H1 (cell line): ENCODE data around the gene ZBTB37. TPM values are rescaled to one million over a fixed set of nuclear protein-coding genes. Genes with fewer than 3 reads are reported as not detected.

Experiments used
- CTCF ChIA-PET: fragments of 300-600 bp; sonication (Branson Sonifier 250); formaldehyde crosslinking; loops from one replicate; lab custom pipeline; 2021; ENCODE audit not compliant: partially characterized antibody; lab: Charles Lee
- POLR2A ChIA-PET: fragments of 300-600 bp; sonication (Branson Sonifier 250); formaldehyde crosslinking; loops from one replicate; lab custom pipeline; 2021; ENCODE audit warnings: inconsistent platforms; ENCODE audit not compliant: partially characterized antibody; lab: Charles Lee
- DNase-seq, 2 experiments: peaks; one replicate each; pipeline versions ENCODE4 v3.0.0 to v3.0.0-alpha.2; 2010 to 2022; ENCODE audit warnings: low spot score in 2 of 2, low read depth in 1 of 2, mixed read lengths in 1 of 2
- FAIRE-seq: peaks from 2 replicates; lab custom pipeline; 2011; peaks lifted over from hg19 to GRCh38; lab: Jason Lieb, UNC
- H2AFZ ChIP-seq: 2 replicates; pipeline ENCODE4 v1.8.1; 2012; ENCODE audit warnings: low read length, inconsistent platforms
- H2AK5ac ChIP-seq: 2 replicates; pipeline ENCODE4 v1.6.1; 2013; ENCODE audit warnings: low read depth, low read length
- H2BK120ac ChIP-seq: replicated peaks from 2 replicates; pipeline ENCODE3; 2013; ENCODE audit warnings: low read depth, low read length, inconsistent platforms
- H2BK12ac ChIP-seq: 2 replicates; pipeline ENCODE4 v1.6.1; 2013; ENCODE audit warnings: low read depth, low read length
- H2BK15ac ChIP-seq: 2 replicates; pipeline ENCODE4 v1.6.1; 2013; ENCODE audit warnings: low read length
- H2BK20ac ChIP-seq: 2 replicates; pipeline ENCODE4 v1.6.1; 2013; ENCODE audit warnings: low read length
- H2BK5ac ChIP-seq: 2 replicates; pipeline ENCODE4 v1.6.1; 2013; ENCODE audit warnings: low read depth, low read length
- H3K14ac ChIP-seq: 2 replicates; pipeline ENCODE4 v1.6.1; 2013; ENCODE audit warnings: inconsistent platforms; ENCODE audit not compliant: insufficient read length
- H3K18ac ChIP-seq: 2 replicates; pipeline ENCODE4 v1.6.1; 2013; ENCODE audit warnings: low read length; ENCODE audit errors: extremely low read depth
- H3K23ac ChIP-seq: 2 replicates; pipeline ENCODE4 v1.6.1; 2013; ENCODE audit warnings: inconsistent platforms; ENCODE audit not compliant: insufficient read length
- H3K23me2 ChIP-seq: 2 replicates; pipeline ENCODE4 v1.6.1; 2013; ENCODE audit warnings: low read depth, low read length
- H3K27ac ChIP-seq: 2 replicates; pipeline ENCODE4 v1.6.1; 2011; ENCODE audit warnings: low read depth, low read length, inconsistent platforms
- H3K27me3 ChIP-seq, 4 experiments: replicated peaks in 1 of 4; 1 replicate in 1 of 4; 2 replicates in 3 of 4; pipeline versions ENCODE4 v1.6.1 to v1.8.1; 2011 to 2013; ENCODE audit warnings: low read length in 3 of 4, mild to moderate bottlenecking in 3 of 4, inconsistent platforms in 2 of 4, mixed read lengths in 2 of 4, moderate library complexity in 1 of 4; ENCODE audit not compliant: control insufficient read depth in 3 of 4, insufficient read depth in 3 of 4; ENCODE audit errors: extremely low read depth in 1 of 4
- H3K36me3 ChIP-seq, 4 experiments: 2 replicates each; pipeline versions ENCODE4 v1.6.1 to v1.8.1; 2011 to 2013; ENCODE audit warnings: mild to moderate bottlenecking in 4 of 4, low read length in 3 of 4, moderate library complexity in 2 of 4, control low read depth in 1 of 4, inconsistent platforms in 1 of 4; ENCODE audit not compliant: insufficient read depth in 4 of 4, control insufficient read depth in 2 of 4
- H3K4ac ChIP-seq: replicated peaks from 2 replicates; pipeline ENCODE3; 2013; ENCODE audit warnings: low read length, low read depth, mixed read lengths, inconsistent platforms; ENCODE audit not compliant: insufficient read length
- H3K4me1 ChIP-seq, 4 experiments: replicated peaks in 1 of 4; 1 replicate in 1 of 4; 2 replicates in 3 of 4; pipeline versions ENCODE4 v1.6.1 to v1.8.1; 2011 to 2013; ENCODE audit warnings: low read length in 3 of 4, inconsistent platforms in 2 of 4, mixed read lengths in 1 of 4; ENCODE audit not compliant: insufficient read depth in 4 of 4, control insufficient read depth in 3 of 4
- H3K4me2 ChIP-seq, 2 experiments: 2 replicates each; pipeline versions ENCODE4 v1.6.1 to v1.8.1; 2011 to 2013; ENCODE audit warnings: low read depth in 2 of 2, low read length in 2 of 2, control low read depth in 1 of 2, inconsistent platforms in 1 of 2, mild to moderate bottlenecking in 1 of 2; ENCODE audit not compliant: insufficient read depth in 1 of 2
- H3K4me3 ChIP-seq, 4 experiments: fragments of 200-600, 300-600 bp in 1 of 4; sonication (generic), shearing (Covaris generic), sonication (Bioruptor Twin) in 1 of 4; 2 replicates each; pipeline versions ENCODE4 v1.5.1 to v1.8.1; 2011 to 2016; ENCODE audit warnings: low read length in 4 of 4, low read depth in 3 of 4, control low read depth in 2 of 4, inconsistent platforms in 2 of 4, mild to moderate bottlenecking in 2 of 4, mixed read lengths in 1 of 4, moderate library complexity in 1 of 4; ENCODE audit not compliant: insufficient read depth in 2 of 4; ENCODE audit errors: extremely low read depth in 1 of 4
- H3K56ac ChIP-seq: replicated peaks from 2 replicates; pipeline ENCODE3; 2013; ENCODE audit warnings: low read depth, mild to moderate bottlenecking, mixed read lengths, low read length, inconsistent platforms; ENCODE audit not compliant: insufficient read length
- H3K79me1 ChIP-seq: 2 replicates; pipeline ENCODE4 v1.6.1; 2013; ENCODE audit warnings: low read depth, low read length, control low read depth
- H3K79me2 ChIP-seq, 2 experiments: 2 replicates each; pipeline versions ENCODE4 v1.6.1 to v1.8.1; 2012 to 2013; ENCODE audit warnings: low read length in 2 of 2, mild to moderate bottlenecking in 2 of 2, inconsistent platforms in 1 of 2; ENCODE audit not compliant: insufficient read depth in 2 of 2, control insufficient read depth in 1 of 2
- H3K9ac ChIP-seq, 4 experiments: replicated peaks in 1 of 4; 1 replicate in 1 of 4; 2 replicates in 3 of 4; pipeline versions ENCODE4 v1.6.1 to v1.8.1; 2011 to 2013; ENCODE audit warnings: low read depth in 3 of 4, low read length in 3 of 4, control low read depth in 2 of 4, mild to moderate bottlenecking in 2 of 4, moderate library complexity in 2 of 4, inconsistent platforms in 1 of 4; ENCODE audit errors: extremely low read depth in 1 of 4
- H3K9me3 ChIP-seq, 2 experiments: 2 replicates each; pipeline versions ENCODE4 v1.6.1 to v1.8.1; 2012 to 2013; ENCODE audit warnings: mild to moderate bottlenecking in 2 of 2, moderate library complexity in 2 of 2, control low read depth in 1 of 2, inconsistent platforms in 1 of 2, low read depth in 1 of 2, low read length in 1 of 2, mixed read lengths in 1 of 2; ENCODE audit not compliant: insufficient read depth in 2 of 2
- H4K20me1 ChIP-seq, 2 experiments: replicated peaks in 1 of 2; 2 replicates each; pipeline versions ENCODE3 to v1.8.1; 2011 to 2013; ENCODE audit warnings: inconsistent platforms in 2 of 2, low read length in 2 of 2, mild to moderate bottlenecking in 1 of 2; ENCODE audit not compliant: insufficient read depth in 2 of 2, control insufficient read depth in 1 of 2
- H4K5ac ChIP-seq: 2 replicates; pipeline ENCODE4 v1.6.1; 2013; ENCODE audit warnings: low read length, low read depth, mixed read lengths, inconsistent platforms; ENCODE audit not compliant: insufficient read length
- H4K8ac ChIP-seq: 2 replicates; pipeline ENCODE4 v1.8.0; 2013; ENCODE audit warnings: mild to moderate bottlenecking, moderate library complexity, low read length, inconsistent platforms; ENCODE audit not compliant: insufficient read depth; ENCODE audit errors: extremely low read depth
- H4K91ac ChIP-seq: replicated peaks from 2 replicates; pipeline ENCODE3; 2013; ENCODE audit warnings: low read length, mixed read lengths, inconsistent platforms; ENCODE audit not compliant: insufficient read length
- CREB1 ChIP-seq: IDR thresholded peaks from 2 replicates; pipeline ENCODE4 v1.6.1; 2012; ENCODE audit warnings: inconsistent platforms
- JUN ChIP-seq: IDR thresholded peaks from 2 replicates; pipeline ENCODE4 v1.6.1; 2011; ENCODE audit warnings: low read depth, mild to moderate bottlenecking, improper control_type of control experiment, low read length
- WGBS, 2 experiments: shearing (Covaris generic) in 1 of 2; methylation state at CpG; one replicate each; pipeline versions ENCODE4 v1.1.6 to v1.1.7; 2013 to 2015; ENCODE audit warnings: low lambda C conversion rate in 2 of 2, mixed read lengths in 2 of 2, inconsistent platforms in 1 of 2, low coverage in 1 of 2, missing lambda C conversion rate in 1 of 2; ENCODE audit not compliant: insufficient replicate concordance in 2 of 2, insufficient coverage in 1 of 2, insufficient read length in 1 of 2; ENCODE audit errors: extremely low coverage in 1 of 2, missing lambda C conversion rate in 1 of 2; 5-methylcytosine and 5-hydroxymethylcytosine counted together
- polyA plus RNA-seq, 7 experiments: library from polyadenylated mRNA; depleted of rRNA in 3 of 7; stranded (reverse) in 5 of 7; unstranded in 2 of 7; fragments of >200 nt in 5 of 7; fragments of 200-250 nt in 2 of 7; gene quantifications; 1 replicate in 5 of 7; 2 replicates in 1 of 7; 4 replicates in 1 of 7; pipeline versions ENCODE4 v1.2.1 to v1.2.3, GENCODE V29; 2011 to 2013; ENCODE audit warnings: missing spikeins in 2 of 7, mixed read lengths in 2 of 7
- total RNA-seq: library from RNA; stranded (reverse); fragmentation: NEBNext Ultra II Directional; extraction: Animal tissue kit (Norgen Biotek cat#: 25700); gene quantifications from 2 replicates; pipeline ENCODE4 v1.2.1, GENCODE V29; 2021

The ZBTB37 gene
- total and polyA plus RNA-seq, 2 of the 8 experiments (the other 6 are each of a cell fraction or from before 2014, with no cell fraction given) = 1.7 to 12.5 TPM

DNA sequence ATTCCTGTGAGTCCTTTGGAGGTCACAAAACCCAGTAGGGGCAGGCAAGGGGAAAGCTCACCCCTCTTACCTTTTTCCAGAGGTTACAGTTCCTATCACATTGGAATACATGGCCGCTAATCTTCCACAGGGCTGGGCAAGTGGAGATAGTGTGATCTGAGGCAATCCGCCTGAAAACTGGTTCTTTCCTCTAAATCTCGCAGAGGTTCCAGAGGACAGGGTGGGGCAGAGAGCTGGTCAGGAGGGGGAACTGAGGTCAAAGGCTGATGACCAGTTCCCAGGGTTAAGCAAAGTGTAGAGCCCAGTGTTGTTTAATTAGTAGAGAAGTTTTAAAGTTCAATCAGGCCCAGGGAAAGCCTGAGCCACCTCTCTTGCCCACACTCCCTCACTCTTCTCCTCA is 49.0 kb downstream of the ZBTB37 start, which contains the start of gene SERPINC1:
TSS of gene SERPINC1 (minus strand) at position 179 of the 400 bp plus-strand sequence. CDS start at position 111, 68 bp downstream.
- POLR2A ChIA-PET = interaction anchor here (1.1 to 2.8 kb wide), 3 partner anchors 49 to 53 kb away, joined by 4 to 14 read pairs (median 14); partner anchors contain the start of genes GAS5 and ZBTB37
- H3K27ac ChIP-seq = no peak within 1 kb of the TSS
- no peak within 1 kb of the TSS for H2BK120ac ChIP-seq
- H3K23me2 ChIP-seq = no peaks in the 10 kb centered on the region
- no peak within 1 kb of the TSS for H2BK12ac ChIP-seq
- H2AK5ac ChIP-seq = no peak within 1 kb of the TSS
- no peak within 1 kb of the TSS for H2BK15ac ChIP-seq
- no peaks in the 10 kb centered on the region for H3K9me3 ChIP-seq
- H3K23ac ChIP-seq = no peak within 1 kb of the TSS
- H3K4me2 ChIP-seq = no peak within 1 kb of the TSS
- H2AFZ ChIP-seq = no peak within 1 kb of the TSS
- H4K91ac ChIP-seq = no peak within 1 kb of the TSS
- no peaks in the 10 kb centered on the region for H4K20me1 ChIP-seq
- H3K79me1 ChIP-seq = no peaks in the 10 kb centered on the region
- H3K4me1 ChIP-seq = no peaks in the 10 kb centered on the region; a peak in 1 of 7 replicates
- no peak within 1 kb of the TSS; the same call in 1 of the 2 replicates for H3K18ac ChIP-seq
- no peaks in the 10 kb centered on the region for H3K36me3 ChIP-seq
- H3K56ac ChIP-seq = no peak within 1 kb of the TSS
- H2BK5ac ChIP-seq = no peak within 1 kb of the TSS
- no peak within 1 kb of the TSS for H2BK20ac ChIP-seq
- FAIRE-seq (no peak), DNase-seq (no peak)
- H3K79me2 ChIP-seq = no peaks in the 10 kb centered on the region
- 90% methylated on average over 3 of the region's 3 CpGs; no CpG with 5 or more reads in 1 of the 2 experiments for WGBS, 2 experiments
- H4K5ac ChIP-seq = no peak within 1 kb of the TSS
- H3K27me3 ChIP-seq = no peaks in the 10 kb centered on the region
- H3K14ac ChIP-seq = no peak within 1 kb of the TSS
- H3K9ac ChIP-seq = no peak within 1 kb of the TSS
- H3K4me3 ChIP-seq = no peak within 1 kb of the TSS
- H4K8ac ChIP-seq = no peak within 1 kb of the TSS; the same call in 1 of the 2 replicates
- CTCF ChIA-PET = interaction anchor here (1.3 to 2.0 kb wide), 2 partner anchors 20 to 198 kb away, joined by 3 to 4 read pairs; no protein-coding TSS in a partner anchor
- no peak within 1 kb of the TSS for H3K4ac ChIP-seq
- TF ChIP-seq CREB1 (no peak), JUN (no peak)
